Hepatocyte (in vitro differentiated cells): ENCODE results near the gene TRAF3. TPM values are rescaled to one million over a fixed set of nuclear protein-coding genes. Genes with fewer than 3 reads are reported as not detected.

ENCODE experiments used
- DNase-seq: peaks from one replicate; pipeline ENCODE4 v3.0.0-alpha.2; 2016; ENCODE audit warnings: low spot score
- H2AFZ ChIP-seq: fragments of 200-600 bp; sonication (generic); 2 replicates; pipeline ENCODE4 v1.6.0; 2016; ENCODE audit warnings: antibody characterized with exemption, mild to moderate bottlenecking
- H3K27ac ChIP-seq: fragments of 200-600 bp; sonication (generic); 2 replicates; pipeline ENCODE4 v1.5.1; 2016; ENCODE audit warnings: mild to moderate bottlenecking
- H3K27me3 ChIP-seq: fragments of 200-600 bp; sonication (generic); 2 replicates; pipeline ENCODE4 v1.6.1; 2016
- H3K36me3 ChIP-seq: fragments of 200-600 bp; sonication (generic); replicated peaks from 2 replicates; pipeline ENCODE4 v1.5.1; 2016; ENCODE audit warnings: low read depth; ENCODE audit not compliant: insufficient read depth
- H3K4me1 ChIP-seq: fragments of 200-600 bp; sonication (generic); 2 replicates; pipeline ENCODE4 v1.5.1; 2016; ENCODE audit warnings: mild to moderate bottlenecking, moderate library complexity; ENCODE audit not compliant: insufficient read depth
- H3K4me2 ChIP-seq: fragments of 200-600 bp; sonication (generic); 2 replicates; pipeline ENCODE4 v1.6.0; 2016
- H3K4me3 ChIP-seq: fragments of 200-600 bp; sonication (generic); 2 replicates; pipeline ENCODE4 v1.5.1; 2016; ENCODE audit warnings: mild to moderate bottlenecking
- H3K79me2 ChIP-seq: fragments of 200-600 bp; sonication (generic); 2 replicates; pipeline ENCODE4 v1.6.0; 2017; ENCODE audit warnings: mild to moderate bottlenecking
- H3K9me2 ChIP-seq: fragments of 200-600 bp; sonication (generic); replicated peaks from 2 replicates; pipeline ENCODE4 v1.6.0; 2017; ENCODE audit warnings: mild to moderate bottlenecking; ENCODE audit not compliant: insufficient read depth
- H3K9me3 ChIP-seq: fragments of 200-600 bp; sonication (generic); 2 replicates; pipeline ENCODE4 v1.5.1; 2016; ENCODE audit warnings: low read depth, mild to moderate bottlenecking
- H4K20me1 ChIP-seq: fragments of 200-600 bp; sonication (generic); 2 replicates; pipeline ENCODE4 v1.6.0; 2016; ENCODE audit warnings: mild to moderate bottlenecking; ENCODE audit not compliant: insufficient read depth, poor library complexity, severe bottlenecking
- CTCF ChIP-seq: fragments of 200-600 bp; sonication (generic); IDR thresholded peaks from 2 replicates; pipeline ENCODE4 v1.5.1; 2016; ENCODE audit warnings: antibody characterized with exemption, mild to moderate bottlenecking; ENCODE audit not compliant: poor library complexity
- EZH2 ChIP-seq: fragments of 200-600 bp; sonication (generic); IDR thresholded peaks from 2 replicates; pipeline ENCODE4 v1.6.1; 2016; ENCODE audit warnings: antibody characterized with exemption, mild to moderate bottlenecking, borderline replicate concordance
- EZH2phosphoT487 ChIP-seq: fragments of 200-600 bp; sonication (generic); IDR thresholded peaks from one replicate; pipeline ENCODE4 v1.6.1; 2018; ENCODE audit warnings: antibody characterized with exemption, mild to moderate bottlenecking, low read depth, moderate library complexity; ENCODE audit not compliant: unreplicated experiment, severe bottlenecking
- WGBS: methylation state at CpG from one replicate; pipeline ENCODE4 v1.1.6; 2016; ENCODE audit warnings: low lambda C conversion rate; ENCODE audit errors: missing lambda C conversion rate; 5-methylcytosine and 5-hydroxymethylcytosine counted together
- polyA plus RNA-seq: library from polyadenylated mRNA; unstranded; fragments of >200 nt; fragmentation: Nextera tagmentation; extraction: Ambion mirVana; gene quantifications from 2 replicates; pipeline ENCODE4 v1.2.1, GENCODE V29; 2016
- total RNA-seq: library from RNA; depleted of rRNA; stranded (reverse); fragments of >200 nt; gene quantifications from 2 replicates; pipeline ENCODE4 v1.2.3, GENCODE V29; 2014

TRAF3 gene
- total and polyA plus RNA-seq, 2 experiments from 2014 or later, result 8.0 to 15.8 TPM

GRCh38 chr14:102907980-102908730 is 130.9 kb downstream of the TRAF3 start:
- no peak overlapping the region for H2AFZ ChIP-seq
- H3K4me3 ChIP-seq, result no peak overlapping the region
- no peak for TF ChIP-seq EZH2
- TF ChIP-seq CTCF, result no peak
- no peak for TF ChIP-seq EZH2phosphoT487
- no peaks in the 10 kb centered on the region for H3K9me3 ChIP-seq
- no peak overlapping the region for H3K27ac ChIP-seq
- H3K4me2 ChIP-seq, result no peak overlapping the region
- H3K9me2 ChIP-seq, result no peaks in the 10 kb centered on the region
- H3K79me2 ChIP-seq, result no peaks in the 10 kb centered on the region
- 97% methylated on average over 23 of the region's 23 CpGs for WGBS
- H4K20me1 ChIP-seq, result no peaks in the 10 kb centered on the region
- H3K27me3 ChIP-seq, result no peaks in the 10 kb centered on the region
- H3K36me3 ChIP-seq, result no peaks in the 10 kb centered on the region
- DNase-seq, result no peak
- no peaks in the 10 kb centered on the region for H3K4me1 ChIP-seq

- no peaks in the 10 kb centered on the region for H3K9me3 ChIP-seq
- WGBS, result 97% methylated on average over 28 of the region's 29 CpGs
- no peak for DNase-seq
- H3K79me2 ChIP-seq, result no peaks in the 10 kb centered on the region
- H3K27ac ChIP-seq, result no peak overlapping the region
- H3K4me1 ChIP-seq, result no peaks in the 10 kb centered on the region
- H3K27me3 ChIP-seq, result no peaks in the 10 kb centered on the region
- no peak overlapping the region for H3K4me2 ChIP-seq
- H4K20me1 ChIP-seq, result no peaks in the 10 kb centered on the region
- H3K9me2 ChIP-seq, result no peaks in the 10 kb centered on the region
- H3K36me3 ChIP-seq, result no peaks in the 10 kb centered on the region
- no peak overlapping the region for H3K4me3 ChIP-seq
- TF ChIP-seq EZH2phosphoT487, result no peak
- TF ChIP-seq CTCF, result no peak
- no peak for TF ChIP-seq EZH2
- H2AFZ ChIP-seq, result no peak overlapping the region
Measured at GRCh38 chr14:102908766-102909455, 131.7 kb downstream of the TRAF3 start.

- H3K27ac ChIP-seq, result no peak overlapping the region
- H3K4me3 ChIP-seq, result no peak overlapping the region
- H3K4me2 ChIP-seq, result no peak overlapping the region
- H3K9me2 ChIP-seq, result no peaks in the 10 kb centered on the region
- no peaks in the 10 kb centered on the region for H3K27me3 ChIP-seq
- TF ChIP-seq EZH2 (no peak), CTCF (no peak), EZH2phosphoT487 (no peak)
- H3K4me1 ChIP-seq, result no peaks in the 10 kb centered on the region
- DNase-seq, result no peak
- 94% methylated on average over 10 of the region's 10 CpGs for WGBS
- H2AFZ ChIP-seq, result no peak overlapping the region
- no peaks in the 10 kb centered on the region for H3K9me3 ChIP-seq
- no peaks in the 10 kb centered on the region for H4K20me1 ChIP-seq
- H3K36me3 ChIP-seq, result no peaks in the 10 kb centered on the region
- H3K79me2 ChIP-seq, result no peaks in the 10 kb centered on the region
Measured at GRCh38 chr14:102909462-102909861, 132.2 kb downstream of the TRAF3 start.
